Fibroblast of villous mesenchyme (primary cell): Measurements from ENCODE around the gene ZNF385B. TPM values are rescaled to one million over a fixed set of nuclear protein-coding genes. Genes with fewer than 3 reads are reported as not detected.
"Not testable (repeated sequence)": the region's sequence is repeated elsewhere in the genome, so short reads cannot be mapped to it uniquely, and the experiment has no call there.

ENCODE experiments used
- DNase-seq: peaks from one replicate; pipeline ENCODE4 v3.0.0-alpha.2; 2010; ENCODE audit warnings: low read depth
- H3K4me3 ChIP-seq: 2 replicates; pipeline ENCODE4 v1.5.1; 2011; ENCODE audit warnings: low read depth, mild to moderate bottlenecking, low read length
- total RNA-seq: library from RNA; depleted of rRNA; stranded (reverse); fragments of >200 nt; gene quantifications from 2 replicates; pipeline ENCODE4 v1.2.3, GENCODE V29; 2012
- TF ChIP-seq, protein P1 (sequence below): IDR thresholded peaks from 2 replicates; pipeline ENCODE4 v1.5.1; 2012; ENCODE audit warnings: low read depth, mild to moderate bottlenecking, low read length; ENCODE audit not compliant: insufficient read depth

Gene ZNF385B
- total RNA-seq, 1 donor, result not detected

- TF ChIP-seq, protein P1, sequence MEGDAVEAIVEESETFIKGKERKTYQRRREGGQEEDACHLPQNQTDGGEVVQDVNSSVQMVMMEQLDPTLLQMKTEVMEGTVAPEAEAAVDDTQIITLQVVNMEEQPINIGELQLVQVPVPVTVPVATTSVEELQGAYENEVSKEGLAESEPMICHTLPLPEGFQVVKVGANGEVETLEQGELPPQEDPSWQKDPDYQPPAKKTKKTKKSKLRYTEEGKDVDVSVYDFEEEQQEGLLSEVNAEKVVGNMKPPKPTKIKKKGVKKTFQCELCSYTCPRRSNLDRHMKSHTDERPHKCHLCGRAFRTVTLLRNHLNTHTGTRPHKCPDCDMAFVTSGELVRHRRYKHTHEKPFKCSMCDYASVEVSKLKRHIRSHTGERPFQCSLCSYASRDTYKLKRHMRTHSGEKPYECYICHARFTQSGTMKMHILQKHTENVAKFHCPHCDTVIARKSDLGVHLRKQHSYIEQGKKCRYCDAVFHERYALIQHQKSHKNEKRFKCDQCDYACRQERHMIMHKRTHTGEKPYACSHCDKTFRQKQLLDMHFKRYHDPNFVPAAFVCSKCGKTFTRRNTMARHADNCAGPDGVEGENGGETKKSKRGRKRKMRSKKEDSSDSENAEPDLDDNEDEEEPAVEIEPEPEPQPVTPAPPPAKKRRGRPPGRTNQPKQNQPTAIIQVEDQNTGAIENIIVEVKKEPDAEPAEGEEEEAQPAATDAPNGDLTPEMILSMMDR, result no peak
- no peak overlapping the region for H3K4me3 ChIP-seq
- no peak for DNase-seq
Measured at GRCh38 chr2:179785902-179786301, 75.5 kb downstream of the ZNF385B start.

DNA sequence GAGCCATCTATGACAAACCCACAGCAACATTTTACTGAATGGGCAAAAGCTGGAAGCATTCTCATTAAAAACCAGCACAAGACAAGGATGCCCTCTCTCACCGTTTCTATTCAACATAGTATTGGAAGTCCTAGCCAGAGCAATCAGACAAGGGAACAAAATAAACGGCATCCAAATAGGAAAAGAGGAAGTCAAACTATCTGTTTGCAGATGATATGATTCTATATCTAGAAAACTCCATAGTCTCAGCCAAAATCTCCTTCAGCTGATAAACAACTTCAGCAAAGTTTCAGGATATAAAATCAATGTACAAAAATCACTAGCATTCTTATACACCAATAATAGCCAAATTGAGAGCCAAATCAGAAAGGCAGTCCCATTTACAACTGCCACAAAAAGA lies 79.1 kb downstream of the ZNF385B start:
- H3K4me3 ChIP-seq, DNase-seq: not testable (repeated sequence)

DNA sequence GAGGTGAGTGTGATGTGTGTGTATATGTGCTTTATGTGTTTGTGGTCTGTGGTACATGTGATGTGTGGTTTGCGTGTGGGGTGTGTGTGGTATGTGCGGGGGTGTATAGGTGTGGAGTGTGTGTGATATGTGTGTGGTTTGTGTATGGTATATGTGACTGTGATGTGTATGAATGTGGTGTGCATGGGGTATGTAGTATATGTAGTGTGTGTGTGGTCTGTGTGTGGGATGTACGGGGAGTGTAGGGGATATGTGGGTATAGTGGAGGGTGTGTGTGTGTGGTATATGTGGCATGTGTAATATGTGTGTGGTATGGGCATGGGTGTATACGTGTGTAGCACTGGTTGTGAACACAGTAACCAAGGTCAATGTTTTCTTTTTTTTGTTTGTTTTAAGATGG lies 87.4 kb downstream of the ZNF385B start:
- no peak overlapping the region for H3K4me3 ChIP-seq
- TF ChIP-seq, protein P1, result no peak
- DNase-seq, result no peak

- no peak overlapping the region for H3K4me3 ChIP-seq
- no peak for DNase-seq
- TF ChIP-seq, protein P1, result no peak
Measured at GRCh38 chr2:179772346-179772745, 89.1 kb downstream of the ZNF385B start.

DNA sequence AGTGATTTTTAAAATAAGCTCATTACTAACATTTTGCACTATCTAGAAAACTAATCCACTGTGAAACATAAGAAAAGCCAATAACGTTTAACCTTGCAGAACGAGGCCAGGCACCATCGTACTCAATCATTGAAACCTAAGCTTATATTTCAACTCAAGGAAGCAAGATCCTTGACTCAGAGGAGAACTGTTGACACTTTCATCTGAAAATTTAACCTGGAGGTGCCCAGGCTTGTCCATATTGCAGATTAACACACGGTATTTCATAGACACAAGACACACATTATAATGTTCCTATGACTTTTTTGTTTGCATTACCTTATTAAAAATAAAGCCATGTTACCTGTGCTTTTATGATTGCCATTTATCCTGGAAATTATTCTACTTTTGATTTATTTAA lies 89.6 kb downstream of the ZNF385B start:
- no peak for DNase-seq
- H3K4me3 ChIP-seq, result no peak overlapping the region
- TF ChIP-seq, protein P1, result no peak

- no peak for DNase-seq
- H3K4me3 ChIP-seq, result no peak overlapping the region
- TF ChIP-seq, protein P1, result no peak
Measured at GRCh38 chr2:179770029-179770428, 91.4 kb downstream of the ZNF385B start.

GRCh38 chr2:179769323-179769722 lies 92.1 kb downstream of the ZNF385B start:
- H3K4me3 ChIP-seq, result no peak overlapping the region
- TF ChIP-seq, protein P1, result no peak
- DNase-seq, result no peak

DNA sequence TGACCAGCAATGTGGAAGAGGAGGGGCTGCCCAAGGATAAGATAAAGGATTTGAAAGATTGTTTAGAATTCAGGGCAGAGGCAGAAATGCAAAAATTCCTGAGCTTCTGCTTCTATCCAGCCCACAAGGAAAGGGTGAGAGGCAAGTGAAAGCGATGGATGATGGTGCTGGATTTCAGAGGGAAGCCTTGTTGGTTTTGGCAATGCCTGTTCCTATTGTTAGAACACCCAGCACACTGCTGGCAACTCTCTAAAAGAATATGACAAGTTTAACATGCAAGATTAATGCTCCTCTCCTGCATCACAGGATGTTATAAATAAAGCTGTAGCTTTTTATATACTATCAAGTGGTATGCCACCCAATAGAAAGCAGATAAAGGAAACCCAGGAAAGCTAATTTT lies 92.6 kb downstream of the ZNF385B start:
- no peak for DNase-seq
- TF ChIP-seq, protein P1, result no peak
- no peak overlapping the region for H3K4me3 ChIP-seq
